22Rv1 (cell line): Measurements from ENCODE around the gene BTBD10.
"Not testable (repeated sequence)": the region's sequence is repeated elsewhere in the genome, so short reads cannot be mapped to it uniquely, and the experiment has no call there.

Experiments used
- H3K27ac ChIP-seq: fragments of 450-650 bp; 2 replicates; pipeline ENCODE4 v1.5.1; 2017
- CTCF ChIP-seq: fragments of 450-650 bp; IDR thresholded peaks from 2 replicates; pipeline ENCODE4 v1.5.1; 2017; ENCODE audit warnings: mild to moderate bottlenecking
- ZFX ChIP-seq: fragments of 450-650 bp; IDR thresholded peaks from 2 replicates; pipeline ENCODE4 v1.6.1; 2017; ENCODE audit warnings: antibody characterized with exemption, borderline replicate concordance

Gene BTBD10

GRCh38 chr11:13440100-13440855 lies 22.7 kb downstream of the BTBD10 start:
- no peak for TF ChIP-seq CTCF
- TF ChIP-seq ZFX = no peak
- H3K27ac ChIP-seq = peak overlapping the region; percentile 46

GRCh38 chr11:13438291-13438690 lies 24.7 kb downstream of the BTBD10 start:
- TF ChIP-seq CTCF = no peak
- TF ChIP-seq ZFX = no peak
- H3K27ac ChIP-seq = no peak overlapping the region

GRCh38 chr11:13436836-13437235 lies 26.2 kb downstream of the BTBD10 start:
- not testable (repeated sequence) for H3K27ac ChIP-seq

GRCh38 chr11:13434247-13435205 lies 28.5 kb downstream of the BTBD10 start:
- TF ChIP-seq CTCF (no peak), ZFX (no peak)
- H3K27ac ChIP-seq = no peak overlapping the region

GRCh38 chr11:13433437-13433836 lies 29.6 kb downstream of the BTBD10 start:
- TF ChIP-seq CTCF (no peak), ZFX (no peak)
- no peak overlapping the region for H3K27ac ChIP-seq

- TF ChIP-seq CTCF (no peak), ZFX (no peak)
- no peak overlapping the region for H3K27ac ChIP-seq
Measured at GRCh38 chr11:13429836-13430235, 33.2 kb downstream of the BTBD10 start.

- TF ChIP-seq CTCF (no peak), ZFX (no peak)
- H3K27ac ChIP-seq = no peak overlapping the region
Measured at GRCh38 chr11:13429288-13429687, 33.7 kb downstream of the BTBD10 start.
